T47D (cell line): ENCODE data around the gene STARD10.
A peak's percentile ranks its signal among the peaks of the same experiment; 100 is the strongest.

Source experiments
- DNase-seq, 2 experiments: peaks; one replicate each; pipeline versions ENCODE4 v3.0.0 to v3.0.0-alpha.2; 2011 to 2012; ENCODE audit warnings: low read depth in 1 of 2, low spot score in 1 of 2
- JUND ChIP-seq: IDR thresholded peaks from 2 replicates; pipeline ENCODE4 v1.6.1; 2012; ENCODE audit warnings: low read depth
- in situ Hi-C: cut with HindIII; loops from 2 replicates; pipeline ENCODE4 v1.10.0; 2016; ENCODE audit warnings: low sequenced_read_pairs, low pct_unique_long_range_greater_than_20kb

The STARD10 gene

DNA sequence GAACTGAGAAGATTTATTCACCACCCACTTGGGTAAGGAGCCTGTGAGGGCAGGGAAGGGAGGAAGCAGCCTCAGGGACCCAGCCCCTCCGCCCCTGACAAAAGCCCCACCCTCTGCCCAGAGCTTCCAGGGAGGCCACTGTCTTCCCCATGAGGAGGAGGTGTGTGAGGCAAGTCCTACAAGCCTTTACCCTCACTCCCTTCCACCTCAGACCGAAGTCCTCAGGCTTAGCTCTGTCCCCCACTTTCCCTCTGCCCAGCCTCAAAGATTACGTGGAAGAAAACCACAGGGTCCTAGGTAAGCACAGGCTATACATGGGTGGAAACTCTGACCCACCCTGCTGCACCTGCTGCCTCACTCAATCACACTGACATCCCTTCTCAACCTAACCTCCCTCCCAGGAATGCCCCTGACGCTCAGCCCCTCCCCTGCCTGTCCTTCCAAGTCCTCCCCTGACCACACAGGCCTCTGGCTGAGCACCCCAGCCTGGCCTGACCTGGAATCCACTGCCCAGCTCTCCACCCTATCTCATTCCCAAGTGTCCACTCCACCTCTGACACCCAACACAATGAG, 38.0 kb downstream of the STARD10 start:
- no peak for DNase-seq
- in situ Hi-C loops: no loop called here
- TF ChIP-seq JUND: no peak

DNA sequence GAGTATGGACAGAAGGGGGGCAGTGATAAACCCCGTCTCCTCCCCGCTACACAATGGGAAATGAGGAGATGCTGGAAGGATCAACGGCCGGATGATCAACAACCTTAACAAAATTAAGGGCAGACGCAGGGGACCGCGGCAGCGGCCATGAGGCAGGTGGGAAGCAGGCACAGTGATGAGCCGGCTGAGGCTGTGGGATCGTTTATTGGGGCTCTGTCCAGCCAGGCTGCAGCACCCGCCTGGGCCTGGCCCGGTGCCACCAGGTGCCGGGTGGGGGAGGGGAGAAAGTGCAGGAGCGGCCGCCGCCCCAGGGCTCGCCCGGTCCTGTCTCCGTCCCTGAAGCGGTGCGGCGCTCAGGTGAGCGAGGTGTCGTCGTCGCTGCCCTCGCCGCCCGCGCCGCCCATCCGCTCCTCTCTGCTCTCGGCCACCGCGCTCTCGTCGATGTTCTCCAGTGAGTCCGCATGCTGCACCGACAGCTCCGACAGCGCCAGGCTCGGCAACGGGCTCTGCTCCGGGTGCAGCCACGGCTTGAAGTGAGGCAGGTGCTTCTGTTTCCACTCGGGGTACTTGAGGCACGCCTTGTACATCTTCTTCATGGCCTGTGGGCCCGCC, 39.2 kb downstream of the STARD10 start:
- no peak for TF ChIP-seq JUND
- in situ Hi-C loops: no loop called here
- DNase-seq: no peak

GRCh38 chr11:72754149-72754543, 39.7 kb downstream of the STARD10 start:
- in situ Hi-C loops: no loop called here

GRCh38 chr11:72753341-72754148, 40.3 kb downstream of the STARD10 start:
- in situ Hi-C loops: no loop called here
- DNase-seq: peak in 1 of 2 experiments; percentile 37
- no peak for TF ChIP-seq JUND

More at GRCh38 chr11:72754149-72754543, 39.7 kb downstream of the STARD10 start:
- DNase-seq: no peak
- no peak for TF ChIP-seq JUND

DNA sequence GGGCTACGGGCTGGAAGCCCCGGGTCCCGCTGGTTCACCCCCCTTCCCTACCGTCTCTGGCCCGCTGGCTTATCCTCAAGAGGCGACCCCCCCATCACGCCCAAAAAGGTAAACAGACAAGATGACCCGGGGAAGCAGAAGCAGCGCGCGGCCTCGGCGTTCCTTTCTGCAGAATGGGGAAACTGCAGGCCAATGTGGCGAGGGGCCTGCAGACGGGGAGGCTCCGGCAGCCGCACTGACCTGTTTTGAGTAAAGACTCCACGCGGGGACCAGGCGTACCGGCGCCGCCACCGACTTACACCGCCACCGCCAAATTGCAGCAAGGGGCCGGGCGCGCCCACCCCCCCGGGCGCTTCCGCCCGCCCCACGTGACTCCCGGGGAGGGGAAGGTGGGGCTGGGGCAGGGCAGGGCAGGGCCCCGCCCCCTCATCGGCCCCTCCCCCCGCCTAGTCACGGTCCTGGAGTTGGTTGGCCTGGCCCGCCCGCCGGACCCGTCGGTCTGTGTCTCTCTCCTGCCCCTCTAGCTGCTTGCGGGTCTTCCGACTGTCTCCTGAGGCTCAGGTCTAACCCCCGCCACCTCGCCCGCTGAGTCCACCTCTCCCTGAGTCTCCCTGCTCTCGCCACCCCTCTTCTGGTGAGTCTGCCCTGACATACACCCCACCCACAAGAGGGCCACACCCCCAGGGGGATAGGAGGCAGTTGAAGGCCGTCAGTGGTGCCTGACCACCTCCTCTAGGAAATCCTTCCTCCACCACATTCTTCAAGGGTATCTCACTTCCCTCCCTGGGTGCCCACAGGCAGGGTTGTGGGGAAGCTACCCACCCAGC, 41.5 kb downstream of the STARD10 start, which contains the start of gene ARAP1:
Gene ARAP1 (minus strand): TSS at position 321 of the 827 bp plus-strand sequence. CDS start 25,280 bp downstream, outside the sequence.
- in situ Hi-C loops: no loop called here
- DNase-seq: peak; percentile 83 to 88
- no peak for TF ChIP-seq JUND

DNA sequence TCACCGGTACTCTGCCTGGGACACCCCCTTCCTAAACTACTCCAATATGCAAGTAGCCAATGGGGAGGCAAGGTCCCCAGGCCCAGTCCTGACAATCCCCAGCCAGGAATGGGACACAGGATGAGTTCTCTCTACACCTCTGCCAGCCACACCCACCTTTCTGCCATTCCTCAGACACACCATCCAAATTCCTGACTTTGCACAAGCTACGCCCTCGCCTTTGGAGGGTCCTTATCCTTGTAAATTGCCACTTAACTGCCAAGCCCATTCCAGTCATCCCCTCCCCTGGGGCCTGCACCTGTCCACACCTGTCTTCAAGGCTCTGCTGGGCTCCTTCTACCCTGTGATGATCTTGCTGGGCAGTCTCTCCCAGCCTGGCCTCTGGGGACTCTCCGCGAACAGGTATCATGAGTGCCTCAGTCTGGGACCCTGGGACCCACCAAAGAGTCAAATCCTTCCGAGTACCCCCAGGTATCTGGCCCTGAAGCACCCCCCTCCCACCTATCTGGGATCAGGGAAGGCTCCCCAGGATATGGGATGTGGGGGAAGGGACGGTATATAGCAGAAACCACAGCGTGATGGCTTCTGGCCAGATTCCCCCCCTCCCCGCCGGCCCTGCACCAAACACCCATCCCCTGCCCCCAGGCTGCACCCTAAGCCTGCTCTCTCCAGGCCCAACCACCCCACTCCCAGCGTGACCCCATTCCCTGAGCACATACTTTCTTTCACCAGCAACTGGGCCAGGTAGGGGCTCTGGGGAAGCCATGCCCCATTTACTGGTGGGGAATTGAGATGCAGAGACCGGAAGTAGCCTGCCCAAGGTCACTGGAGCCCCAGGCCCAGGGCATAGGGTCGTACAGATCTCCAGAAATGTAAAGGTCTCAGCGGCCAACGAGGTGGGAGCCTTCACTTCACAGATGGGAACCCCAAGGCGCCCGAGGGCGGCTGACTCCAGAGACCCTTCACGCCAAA, 42.4 kb downstream of the STARD10 start:
- in situ Hi-C loops: no loop called here
- no peak for TF ChIP-seq JUND
- DNase-seq: no peak

DNA sequence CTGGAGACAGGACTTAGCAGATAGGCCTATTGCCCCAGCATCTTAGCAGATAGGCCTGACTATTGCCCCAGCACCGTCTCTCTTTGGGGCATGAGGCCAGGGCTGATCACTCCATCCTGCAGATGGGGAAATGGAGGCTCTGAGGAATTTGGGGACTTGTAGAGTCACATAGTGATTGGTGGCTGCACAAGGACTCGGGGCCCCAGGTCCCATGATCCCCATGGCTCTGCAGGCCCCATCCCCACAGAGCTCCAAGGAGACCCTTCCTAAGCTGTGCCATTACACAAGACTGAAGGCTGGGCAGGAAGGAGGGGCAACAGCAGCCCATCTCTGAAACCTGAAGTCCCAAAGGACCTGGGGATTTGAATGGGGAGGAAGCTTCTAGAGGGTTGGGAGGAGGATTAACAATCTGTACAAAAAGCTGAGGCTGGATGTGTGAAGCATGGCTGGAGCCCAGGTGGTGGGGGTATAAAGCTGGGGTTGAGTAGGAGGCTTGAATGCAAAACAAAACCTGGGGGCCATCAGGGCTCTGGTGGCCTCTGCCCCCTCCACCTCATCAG, 43.2 kb downstream of the STARD10 start:
- no peak for DNase-seq
- no peak for TF ChIP-seq JUND
- in situ Hi-C loops: no loop called here

GRCh38 chr11:72750086-72750485, 43.8 kb downstream of the STARD10 start:
- no peak for DNase-seq
- TF ChIP-seq JUND: no peak
- in situ Hi-C loops: no loop called here

GRCh38 chr11:72747289-72747855, 46.5 kb downstream of the STARD10 start:
- in situ Hi-C loops: no loop called here
- TF ChIP-seq JUND: no peak
- DNase-seq: no peak

GRCh38 chr11:72746821-72747220, 47.0 kb downstream of the STARD10 start:
- DNase-seq: no peak
- in situ Hi-C loops: no loop called here
- TF ChIP-seq JUND: no peak

DNA sequence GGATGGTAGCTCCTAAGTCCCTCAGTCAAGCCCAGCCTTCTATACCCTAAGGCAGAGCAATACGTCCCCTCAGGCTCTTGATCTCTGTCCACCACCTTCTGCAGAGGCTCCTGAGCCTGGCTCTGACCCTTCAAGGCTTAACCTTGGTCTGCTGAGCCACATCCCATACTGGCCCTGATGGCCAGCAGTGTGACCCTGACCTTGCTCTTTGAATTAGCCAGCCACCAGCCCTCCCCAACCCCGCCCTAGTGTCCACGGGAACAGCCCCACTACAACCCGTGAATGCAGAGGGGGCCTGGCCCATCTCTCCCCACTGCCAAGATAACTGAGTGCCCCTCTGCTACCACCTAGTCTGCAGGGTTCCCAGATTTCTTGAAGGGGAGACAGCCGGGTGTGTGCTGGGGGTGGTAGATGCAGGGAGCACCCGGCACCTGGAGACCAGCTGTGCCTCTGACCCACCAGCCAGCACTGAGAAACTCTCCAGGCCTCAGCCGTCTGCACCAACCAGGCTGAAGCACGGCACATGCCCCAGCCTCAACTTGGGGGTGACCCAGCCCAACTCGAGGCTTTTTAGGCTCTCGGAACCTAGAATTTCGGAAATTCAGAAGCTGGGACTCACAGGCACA, 47.8 kb downstream of the STARD10 start:
- TF ChIP-seq JUND: no peak
- in situ Hi-C loops: no loop called here
- DNase-seq: no peak
